ENCODE results near the gene TRIM24.

DNA sequence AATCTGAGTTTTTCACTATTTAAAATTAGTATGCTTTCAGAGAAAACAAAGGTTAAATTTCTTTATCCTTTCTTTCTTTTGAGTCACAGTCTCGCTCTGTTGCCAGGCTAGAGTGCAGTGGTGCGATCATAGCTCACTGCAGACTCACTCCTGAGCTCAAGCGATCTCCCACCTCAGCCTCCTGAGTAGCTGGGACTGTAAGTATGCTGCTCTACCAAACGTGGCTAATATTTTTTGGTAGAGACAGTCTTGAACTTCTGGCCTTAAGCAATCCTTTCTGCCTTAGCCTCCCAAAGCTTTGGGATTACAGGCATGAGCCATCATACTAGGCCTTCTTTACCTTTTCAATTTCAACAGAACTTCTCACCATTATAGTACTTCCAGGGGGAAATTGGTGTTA, 113.7 kb downstream of the TRIM24 start:
- no peak for TF ChIP-seq EZH2 (IDR thresholded peaks at IDR 0.05; ENCODE audit: low read length)
- TF ChIP-seq, protein P1, sequence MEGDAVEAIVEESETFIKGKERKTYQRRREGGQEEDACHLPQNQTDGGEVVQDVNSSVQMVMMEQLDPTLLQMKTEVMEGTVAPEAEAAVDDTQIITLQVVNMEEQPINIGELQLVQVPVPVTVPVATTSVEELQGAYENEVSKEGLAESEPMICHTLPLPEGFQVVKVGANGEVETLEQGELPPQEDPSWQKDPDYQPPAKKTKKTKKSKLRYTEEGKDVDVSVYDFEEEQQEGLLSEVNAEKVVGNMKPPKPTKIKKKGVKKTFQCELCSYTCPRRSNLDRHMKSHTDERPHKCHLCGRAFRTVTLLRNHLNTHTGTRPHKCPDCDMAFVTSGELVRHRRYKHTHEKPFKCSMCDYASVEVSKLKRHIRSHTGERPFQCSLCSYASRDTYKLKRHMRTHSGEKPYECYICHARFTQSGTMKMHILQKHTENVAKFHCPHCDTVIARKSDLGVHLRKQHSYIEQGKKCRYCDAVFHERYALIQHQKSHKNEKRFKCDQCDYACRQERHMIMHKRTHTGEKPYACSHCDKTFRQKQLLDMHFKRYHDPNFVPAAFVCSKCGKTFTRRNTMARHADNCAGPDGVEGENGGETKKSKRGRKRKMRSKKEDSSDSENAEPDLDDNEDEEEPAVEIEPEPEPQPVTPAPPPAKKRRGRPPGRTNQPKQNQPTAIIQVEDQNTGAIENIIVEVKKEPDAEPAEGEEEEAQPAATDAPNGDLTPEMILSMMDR (optimal IDR thresholded peaks at IDR 0.05 in 1 of 3, IDR thresholded peaks at IDR 0.05 in 1 of 3, conservative IDR thresholded peaks at IDR 0.05 in 1 of 3; ENCODE audit: extremely low read depth in 1 of 3, insufficient read depth in 2 of 3, low read length in 3 of 3), result no peak
